Measurements from ENCODE around the gene CACNA1S. TPM values are rescaled to one million over a fixed set of nuclear protein-coding genes. Genes with fewer than 3 reads are reported as not detected.
A peak's percentile ranks its signal among the peaks of the same experiment; 100 is the strongest.

Gene CACNA1S
- 10 to 100 TPM in 11 of 12 donors, not detected in 1; 15.2 to 77.2 (median 49.8) TPM for polyA plus RNA-seq (ENCODE audit: insufficient read length in 12 of 12)
- long read RNA-seq, donor 1 = 0 reads
- long read RNA-seq, donor 2, partial matches to known transcripts = 7 of 7 reads
- long read RNA-seq, donor 2, other reads (novel, unspliced or antisense) = 0 of 7 reads
- long read RNA-seq, donor 3, full-length matches to known transcripts = 1 of 1 reads
- long read RNA-seq, donor 3, partial matches to known transcripts = 0 of 1 reads
- long read RNA-seq, donor 3, other reads (novel, unspliced or antisense) = 0 of 1 reads
- long read RNA-seq, donor 4 = 0 reads
- long read RNA-seq, donor 5 = 0 reads
- long read RNA-seq, donor 6 = 0 reads
- long read RNA-seq, donor 7 = 0 reads
- long read RNA-seq, donor 8, full-length matches to known transcripts = 1 of 1 reads
- long read RNA-seq, donor 8, partial matches to known transcripts = 0 of 1 reads
- long read RNA-seq, donor 8, other reads (novel, unspliced or antisense) = 0 of 1 reads
- long read RNA-seq, donor 9 = 0 reads
- long read RNA-seq, donor 10, full-length matches to known transcripts = 3 of 17 reads
- long read RNA-seq, donor 10, partial matches to known transcripts = 14 of 17 reads
- long read RNA-seq, donor 10, other reads (novel, unspliced or antisense) = 0 of 17 reads
- long read RNA-seq, donor 11 = 0 reads

- DNase-seq = no peak
These were observed at the start of gene CACNA1S for GRCh38 chr1:201112173-201112731. TSS of gene CACNA1S (minus strand) at chr1:201112426. CDS start at chr1:201112339, 87 bp downstream.

- DNase-seq = no peak
These were observed 45.7 kb upstream of the CACNA1S start for GRCh38 chr1:201157949-201158348.

GRCh38 chr1:201156819-201157218 is 44.6 kb upstream of the CACNA1S start:
- DNase-seq = no peak

- DNase-seq = no peak
These were observed 44.1 kb upstream of the CACNA1S start for GRCh38 chr1:201156346-201156745.

- DNase-seq = no peak
These were observed 43.1 kb upstream of the CACNA1S start for GRCh38 chr1:201155354-201155753.

GRCh38 chr1:201154389-201155165 is 42.4 kb upstream of the CACNA1S start, which contains the start of gene TMEM9:
TSS of gene TMEM9 (minus strand) at chr1:201154474. CDS start at chr1:201153923, 551 bp downstream.
- DNase-seq = peak; percentile 99

GRCh38 chr1:201153474-201154388 is 41.5 kb upstream of the CACNA1S start:
- DNase-seq = no peak

GRCh38 chr1:201149400-201149799 is 37.2 kb upstream of the CACNA1S start:
- no peak for DNase-seq

- no peak for DNase-seq
These were observed 35.3 kb upstream of the CACNA1S start for GRCh38 chr1:201147396-201148015.

- DNase-seq = no peak
These were observed 34.6 kb upstream of the CACNA1S start for GRCh38 chr1:201146626-201147390.

GRCh38 chr1:201145816-201146215 is 33.6 kb upstream of the CACNA1S start:
- DNase-seq = no peak

- DNase-seq = no peak
These were observed 32.9 kb upstream of the CACNA1S start for GRCh38 chr1:201145132-201145531.

- no peak for DNase-seq
These were observed 32.5 kb upstream of the CACNA1S start for GRCh38 chr1:201144701-201145100.

- no peak for DNase-seq
These were observed 31.8 kb upstream of the CACNA1S start for GRCh38 chr1:201143726-201144635.

- DNase-seq = peak; percentile 35
These were observed 30.9 kb upstream of the CACNA1S start for GRCh38 chr1:201142849-201143725.

GRCh38 chr1:201142011-201142848 is 30.0 kb upstream of the CACNA1S start:
- peak; percentile 77 for DNase-seq
